NCI-H69 (cell line): ENCODE results near the gene ARHGAP35.

Experiments used
- DNase-seq: peaks from one replicate; lab custom pipeline; 2025; lab: John Stamatoyannopoulos, UW

The ARHGAP35 gene

DNA sequence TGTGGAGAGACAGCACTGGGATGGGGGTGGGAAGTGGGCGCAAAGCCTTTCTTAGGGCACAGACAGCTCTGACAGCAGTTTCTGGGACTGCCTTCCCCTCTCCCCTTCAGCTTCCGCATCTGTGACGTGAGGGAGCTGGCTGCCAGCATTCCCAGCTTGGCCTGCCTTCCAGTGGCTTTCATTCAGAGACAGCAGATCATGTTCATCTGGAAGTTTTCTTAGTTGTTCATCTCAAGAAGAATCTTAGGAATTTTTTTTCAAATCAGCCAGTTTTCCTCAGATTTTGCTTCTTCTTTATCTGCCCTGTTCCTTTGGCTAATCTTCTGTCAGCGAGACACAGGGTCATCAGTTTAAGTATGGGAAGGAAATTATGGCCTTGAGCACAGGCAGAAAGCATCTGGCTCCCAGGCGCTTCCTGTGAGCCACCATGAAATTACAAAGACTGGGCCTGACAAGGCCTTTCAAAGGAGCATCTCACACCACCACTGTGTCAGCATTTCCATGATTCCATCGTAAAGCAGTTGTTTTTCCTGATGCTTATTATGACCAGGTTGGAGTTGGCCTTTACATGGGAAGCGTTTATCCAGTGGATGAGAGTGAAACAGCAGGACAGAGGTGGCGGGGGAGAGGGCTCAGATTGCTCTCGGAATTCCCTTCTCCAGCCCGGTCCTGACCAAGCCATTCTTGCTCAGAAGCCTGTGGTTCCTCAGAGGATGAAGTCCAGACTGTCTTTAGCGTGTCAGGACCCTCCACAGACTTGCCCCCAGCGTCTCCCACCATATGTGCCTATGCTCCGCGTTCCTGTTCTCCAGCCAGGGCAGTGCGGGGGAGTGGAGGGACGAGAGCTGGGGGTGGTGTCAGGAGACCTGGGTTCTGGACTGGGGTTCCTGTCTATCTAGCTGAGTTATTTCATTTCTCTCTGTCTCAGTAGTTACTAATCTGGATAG lies 43.6 kb downstream of the ARHGAP35 start:
- peak; percentile 17 for DNase-seq

DNA sequence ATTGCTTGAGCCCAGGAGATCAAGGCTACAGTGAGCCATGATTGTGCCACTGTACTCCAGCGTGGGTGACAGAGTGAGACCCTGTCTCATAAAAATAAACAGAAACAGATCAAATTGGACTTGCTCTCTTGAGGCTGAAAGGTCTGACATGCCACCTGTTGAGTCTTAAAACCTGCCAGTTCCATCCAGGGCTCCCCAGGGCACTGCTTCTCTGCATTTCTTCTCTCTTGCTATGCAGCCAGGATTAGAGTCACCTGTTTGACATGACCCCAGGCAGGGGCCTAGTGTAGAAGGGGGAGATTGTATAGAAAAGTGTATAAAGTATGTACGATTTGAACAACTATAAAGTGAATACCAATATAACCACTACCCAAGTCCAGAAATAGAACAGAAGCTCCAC lies 45.4 kb downstream of the ARHGAP35 start:
- peak; percentile 9 for DNase-seq

DNA sequence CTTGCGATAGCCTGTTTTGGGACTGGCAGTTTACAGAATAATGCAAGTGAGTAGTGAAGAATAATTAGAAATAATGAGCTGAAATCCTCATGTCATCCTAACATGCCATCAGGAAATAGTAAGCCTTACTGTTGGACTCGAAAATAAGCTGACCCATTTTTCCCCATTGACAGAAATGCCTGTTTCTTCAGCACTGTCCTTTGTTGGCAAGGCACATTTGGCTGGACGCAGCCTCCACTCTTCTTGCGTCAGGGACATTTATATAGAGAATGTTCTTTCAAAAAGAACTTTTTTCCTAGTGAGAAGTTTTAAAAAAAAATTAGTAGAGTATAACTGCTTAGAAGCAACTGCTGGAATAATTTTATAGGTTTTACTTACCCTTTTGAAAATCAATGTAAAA lies 47.1 kb downstream of the ARHGAP35 start:
- no peak for DNase-seq

DNA sequence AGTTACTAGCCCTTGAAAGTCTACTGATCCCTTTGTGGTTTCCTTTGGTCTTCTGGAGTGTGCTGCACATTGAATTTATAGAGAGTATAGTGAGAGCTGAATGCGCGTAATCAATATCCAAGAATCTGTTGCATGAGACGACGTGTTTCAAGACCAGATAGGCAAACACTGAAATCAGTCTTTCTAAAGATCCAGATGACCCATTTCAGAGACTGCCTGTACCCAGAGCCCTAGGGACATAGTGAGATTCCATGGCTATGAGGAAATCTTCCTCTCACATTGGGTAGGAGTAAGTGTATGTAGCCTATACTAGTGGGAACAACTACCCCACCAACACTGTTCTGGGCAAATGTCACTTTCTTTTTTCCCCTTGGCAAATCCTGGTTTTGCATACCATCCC lies 48.6 kb downstream of the ARHGAP35 start:
- no peak for DNase-seq
